Jurkat, Clone E6-1 (cell line): Measurements from ENCODE around the gene TUBD1.
"Not testable (repeated sequence)": the region's sequence is repeated elsewhere in the genome, so short reads cannot be mapped to it uniquely, and the experiment has no call there.

ENCODE experiments used
- DNase-seq: peaks from one replicate; pipeline ENCODE4 v3.0.0-alpha.2; 2011; ENCODE audit warnings: low read depth, low spot score
- H3K4me3 ChIP-seq: 2 replicates; pipeline ENCODE4 v1.5.1; 2011; ENCODE audit warnings: mild to moderate bottlenecking, low read length, control low read depth, moderate library complexity

The TUBD1 gene

DNA sequence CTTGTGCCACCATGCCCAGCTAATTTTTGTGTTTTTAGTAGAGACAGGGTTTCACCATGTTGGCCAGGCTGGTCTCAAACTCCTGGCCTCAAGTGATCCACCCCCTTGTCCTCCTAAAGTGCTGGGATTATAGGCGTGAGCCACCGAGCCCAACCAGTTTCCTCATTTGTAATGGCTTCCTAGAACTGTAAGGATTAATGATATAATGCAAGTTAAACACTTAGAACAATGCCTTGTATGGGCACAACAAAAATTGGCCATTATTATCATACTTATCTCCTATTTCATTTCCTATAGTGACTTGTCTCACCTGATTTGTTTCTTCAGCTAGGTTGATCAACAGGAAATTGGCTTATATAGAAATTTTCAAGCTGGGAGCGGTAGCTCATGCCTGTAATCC is 14.1 kb downstream of the TUBD1 start:
- H3K4me3 ChIP-seq: no peak overlapping the region
- DNase-seq: no peak

DNA sequence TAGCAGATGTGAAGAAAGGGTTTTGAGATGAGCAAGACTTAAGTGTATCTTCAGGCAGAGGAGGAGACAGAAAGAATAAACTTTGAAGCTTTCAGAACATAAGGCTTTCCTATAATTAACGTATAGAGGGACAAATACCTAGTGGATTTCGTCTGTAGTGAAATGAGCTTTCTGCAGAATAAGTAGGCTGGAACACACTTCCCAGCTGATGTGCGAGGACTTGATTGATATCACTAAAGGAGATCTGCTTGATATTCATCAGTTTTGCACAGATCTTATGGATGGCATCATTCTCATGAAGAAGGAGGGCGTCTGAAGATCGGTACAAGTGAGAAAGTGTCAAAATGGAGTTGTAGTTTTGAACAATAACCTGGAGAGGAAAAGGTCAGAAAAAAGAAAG is 14.8 kb downstream of the TUBD1 start:
- DNase-seq: no peak
- H3K4me3 ChIP-seq: no peak overlapping the region

DNA sequence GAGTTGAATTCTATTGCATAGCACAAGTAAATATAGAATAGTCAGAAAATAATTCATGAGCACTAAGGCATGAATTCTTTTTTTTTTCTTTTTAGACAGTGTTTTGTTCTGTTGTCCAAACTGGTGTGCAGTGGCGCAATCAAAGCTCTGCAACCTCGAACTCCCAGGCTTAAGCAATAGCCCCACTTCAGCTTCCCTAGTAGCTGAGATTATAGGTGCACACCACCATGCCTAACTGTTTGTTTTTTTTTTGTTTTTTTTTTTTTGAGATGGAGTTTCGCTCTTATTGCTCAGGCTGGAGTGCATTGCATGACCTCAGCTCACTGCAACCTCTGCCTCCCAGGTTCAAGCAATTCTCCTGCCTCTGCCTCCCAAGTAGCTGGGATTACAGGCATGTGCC is 16.6 kb downstream of the TUBD1 start:
- no peak for DNase-seq
- no peak overlapping the region for H3K4me3 ChIP-seq

DNA sequence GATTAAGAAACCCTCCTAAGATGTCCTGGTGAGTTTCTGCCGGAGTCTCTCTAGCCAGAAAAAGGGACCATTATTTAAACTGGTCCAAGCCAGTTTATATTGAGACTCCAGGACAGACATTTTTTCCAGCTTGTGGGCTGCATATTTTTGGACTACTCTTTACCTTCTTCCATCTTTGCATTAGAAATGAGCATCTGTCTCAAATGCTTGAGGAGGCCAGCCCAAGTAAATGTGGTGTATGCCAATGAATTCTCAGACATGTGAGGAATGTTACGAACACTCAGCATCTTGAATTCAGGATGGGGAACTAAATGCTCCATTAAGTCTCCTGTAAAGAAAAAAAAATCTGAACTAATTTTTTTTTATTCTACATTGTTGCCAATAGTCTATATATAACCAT is 18.4 kb downstream of the TUBD1 start:
- no peak for DNase-seq
- no peak overlapping the region for H3K4me3 ChIP-seq

DNA sequence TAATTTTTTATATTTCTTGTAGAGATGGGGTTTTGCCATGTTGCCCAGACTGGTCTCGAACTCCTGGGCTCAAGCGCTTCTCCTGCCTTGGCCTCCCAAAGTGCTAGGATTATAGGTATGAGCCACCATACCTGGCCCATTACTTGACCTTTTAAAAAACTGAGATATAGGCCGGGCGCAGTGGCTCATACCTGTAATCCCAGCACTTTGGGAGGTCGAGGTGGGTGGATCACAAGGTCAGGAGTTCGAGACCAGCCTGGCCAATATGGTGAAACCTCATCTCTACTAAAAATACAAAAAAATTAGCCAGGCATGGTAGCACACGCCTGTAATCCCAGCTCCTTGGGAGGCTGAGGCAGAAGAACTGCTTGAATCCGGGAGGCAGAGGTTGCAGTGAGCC is 19.3 kb downstream of the TUBD1 start:
- not testable (repeated sequence) for DNase-seq, H3K4me3 ChIP-seq

DNA sequence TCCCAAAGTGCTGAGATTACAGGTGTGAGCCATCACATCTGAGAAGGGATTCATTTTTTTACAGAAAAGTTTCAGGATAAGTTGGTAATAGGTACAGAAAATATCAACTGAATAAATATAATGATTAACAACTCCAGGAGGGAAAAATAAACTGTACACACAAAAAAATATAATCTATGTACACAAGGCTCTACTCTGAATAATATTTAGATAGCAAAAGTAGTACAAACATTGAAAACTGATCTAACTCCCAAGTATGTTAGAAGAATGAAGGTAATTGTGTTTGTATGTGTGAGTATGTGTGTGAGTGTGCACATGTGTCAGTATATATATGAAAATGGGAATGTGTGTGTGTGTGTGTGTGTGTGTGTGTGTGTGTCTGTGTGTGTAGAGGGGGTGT is 20.4 kb downstream of the TUBD1 start:
- no peak for DNase-seq
- H3K4me3 ChIP-seq: no peak overlapping the region

DNA sequence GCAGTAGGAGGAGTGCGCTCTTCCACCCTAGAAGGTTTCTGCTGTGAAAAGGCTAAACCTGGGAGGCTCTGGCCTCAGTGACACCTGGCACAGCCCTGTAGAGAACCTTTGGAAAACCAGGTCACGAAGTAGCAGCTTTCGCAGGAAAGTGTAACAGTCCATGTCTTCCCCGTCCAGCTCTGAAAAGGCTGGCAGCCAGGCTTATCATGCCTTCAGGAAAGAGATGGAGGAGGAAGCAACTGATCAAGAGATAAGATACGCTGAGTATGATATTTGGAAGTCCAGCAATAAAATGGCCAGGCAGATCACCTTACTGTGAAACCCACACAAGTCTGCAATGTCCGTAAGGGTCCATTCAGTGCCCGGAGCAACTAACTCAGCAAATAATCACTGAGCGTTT is 22.3 kb downstream of the TUBD1 start:
- DNase-seq: no peak
- H3K4me3 ChIP-seq: no peak overlapping the region

DNA sequence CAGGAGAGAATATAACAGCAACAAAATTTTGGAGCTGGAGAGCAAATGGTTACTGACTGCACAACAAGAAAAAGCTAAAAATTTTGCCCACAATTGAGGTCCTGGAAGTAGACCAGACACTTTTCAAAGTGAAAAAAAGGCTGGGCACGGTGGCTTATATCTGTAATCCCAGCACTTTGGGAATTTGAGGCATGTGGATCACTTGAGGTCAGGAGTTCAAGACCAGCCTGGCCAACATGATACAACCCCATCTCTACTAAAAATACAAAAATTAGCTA is 22.9 kb downstream of the TUBD1 start:
- no peak for DNase-seq
- no peak overlapping the region for H3K4me3 ChIP-seq

DNA sequence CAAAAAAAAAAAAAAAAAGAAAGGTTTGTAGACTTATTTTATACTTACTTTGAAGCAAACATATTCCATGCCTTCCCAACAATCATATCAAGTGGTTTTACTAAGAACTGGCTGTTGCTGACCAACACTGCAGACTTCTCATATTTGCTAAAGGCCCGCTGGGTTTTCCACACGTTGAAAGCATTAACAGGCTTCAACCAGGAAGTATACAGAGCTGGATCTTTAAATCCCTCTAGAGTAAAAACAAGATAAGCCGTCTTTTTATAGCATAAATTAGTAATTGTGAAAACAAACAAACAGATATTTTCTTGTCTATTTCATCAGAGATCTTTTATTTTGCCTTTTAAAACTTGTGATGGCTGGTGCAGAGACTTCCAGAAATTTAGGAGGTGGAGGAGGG is 29.1 kb downstream of the TUBD1 start:
- no peak for DNase-seq
- no peak overlapping the region for H3K4me3 ChIP-seq

DNA sequence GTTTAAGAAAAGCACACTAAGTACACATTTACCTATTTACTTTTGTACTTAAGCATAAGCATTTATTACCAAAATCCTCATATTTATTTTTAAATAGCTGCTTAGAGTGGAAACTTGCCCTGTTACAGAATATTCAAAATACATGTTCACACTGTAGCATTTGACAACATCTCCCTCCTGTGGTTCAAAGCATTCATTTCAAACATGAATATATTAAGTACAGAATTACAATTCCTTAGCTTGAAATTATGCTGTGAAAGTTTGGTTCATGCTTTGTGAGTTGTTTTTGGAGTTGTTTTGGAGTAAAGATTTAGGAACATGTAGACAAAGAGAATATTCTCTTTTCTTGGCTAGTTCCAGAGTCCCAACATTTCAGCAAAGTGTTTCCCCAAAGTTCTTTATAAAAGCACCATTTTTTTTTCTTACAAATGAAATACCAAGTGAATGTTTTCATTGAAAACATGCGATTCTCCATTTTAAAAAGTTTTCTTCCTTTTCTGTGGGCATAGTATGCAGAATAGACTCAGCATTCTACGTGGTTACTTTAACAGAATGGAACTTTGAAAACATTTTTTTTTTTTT is 33.2 kb downstream of the TUBD1 start:
- DNase-seq: no peak
- no peak overlapping the region for H3K4me3 ChIP-seq

DNA sequence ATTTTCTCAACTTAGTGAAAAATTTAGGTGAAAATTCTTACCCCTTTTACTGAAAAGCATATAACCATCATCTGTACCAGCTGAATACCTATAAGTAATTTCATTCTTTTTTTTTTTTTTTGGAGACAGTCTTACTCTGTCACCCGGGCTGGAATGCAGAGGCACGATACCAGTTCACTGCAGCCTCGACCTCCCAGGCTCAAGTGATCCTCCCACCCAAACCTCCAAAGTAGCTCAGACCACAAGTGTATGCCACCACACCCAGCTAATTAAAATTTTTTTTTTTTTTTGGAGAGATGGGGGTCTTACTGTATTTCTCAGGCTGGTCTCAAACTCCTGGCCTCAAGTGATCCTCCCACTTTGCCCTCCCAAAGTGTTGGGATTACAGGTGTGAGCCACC is 33.8 kb downstream of the TUBD1 start:
- DNase-seq: no peak
- no peak overlapping the region for H3K4me3 ChIP-seq

DNA sequence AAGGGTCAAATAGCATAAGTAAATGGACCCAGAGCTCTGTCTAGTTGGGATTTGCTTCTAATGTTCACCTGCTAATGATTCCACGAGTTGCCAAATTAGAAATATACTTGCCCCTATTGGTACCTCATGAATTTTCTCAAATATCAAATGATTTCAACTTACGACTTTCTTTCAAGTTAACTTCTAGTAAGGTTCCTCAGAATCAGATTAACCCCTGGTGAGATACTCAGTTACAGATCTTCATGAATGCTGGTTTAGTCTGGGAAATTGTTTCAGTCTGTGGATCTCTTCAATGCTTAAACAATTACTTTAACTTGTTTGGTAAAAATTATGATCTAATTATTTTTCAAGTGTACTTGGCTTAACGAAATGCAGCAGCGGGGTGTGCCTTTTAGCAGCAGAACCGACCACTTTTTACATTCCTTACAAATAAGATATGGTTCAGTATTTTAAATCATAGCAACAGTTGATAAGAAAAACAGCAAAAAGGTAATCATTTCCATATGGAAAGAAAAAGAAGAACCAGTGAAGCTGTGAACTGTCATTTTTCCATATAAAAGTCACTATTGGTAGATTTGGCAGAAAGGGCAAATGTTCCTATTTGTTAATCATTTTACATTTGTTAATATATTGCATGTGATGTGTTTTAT is 34.5 kb downstream of the TUBD1 start:
- H3K4me3 ChIP-seq: no peak overlapping the region
- no peak for DNase-seq

DNA sequence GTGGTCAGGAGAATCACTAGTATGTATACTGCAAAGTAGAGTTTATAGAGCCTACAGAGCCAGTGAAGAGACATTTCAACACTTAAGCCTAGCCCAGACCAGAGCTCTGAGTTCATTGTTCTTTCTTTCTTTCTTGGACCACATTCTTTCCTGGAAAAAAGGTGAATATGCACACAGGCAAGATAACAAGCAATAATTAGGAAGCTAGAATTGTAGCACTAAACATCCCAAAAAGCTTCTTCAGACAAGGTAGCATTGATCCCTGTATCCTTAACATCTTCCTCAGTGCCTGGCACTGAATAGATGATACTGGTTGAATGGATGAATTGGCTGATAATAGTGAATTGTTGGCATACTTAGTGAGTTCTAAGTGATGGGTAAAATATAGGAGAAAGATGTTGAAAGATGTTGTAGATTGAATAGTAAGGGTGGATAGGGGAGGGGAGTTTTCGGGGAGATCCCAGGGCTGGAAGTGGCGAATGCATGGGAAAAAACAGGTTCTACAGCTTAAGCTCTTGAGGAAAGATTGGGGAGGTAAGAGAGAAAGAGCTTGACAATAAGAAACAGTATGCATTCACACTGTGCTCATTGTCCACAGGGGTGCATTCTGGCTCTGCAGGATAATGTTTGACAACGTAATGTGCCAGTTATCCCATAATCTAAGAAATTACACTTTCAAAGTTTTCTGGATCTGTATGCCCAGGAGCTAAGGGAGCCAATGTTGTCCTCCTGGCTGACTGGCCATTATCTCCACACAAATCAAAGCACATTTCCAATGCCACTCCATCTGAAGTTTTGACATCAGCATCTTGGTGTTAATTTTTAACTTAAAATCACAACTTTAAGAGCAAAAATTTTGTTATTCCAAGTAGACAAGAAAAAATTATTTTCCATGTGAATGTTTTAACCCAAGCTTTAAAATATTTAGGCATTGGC is 35.6 kb downstream of the TUBD1 start:
- DNase-seq: no peak

DNA sequence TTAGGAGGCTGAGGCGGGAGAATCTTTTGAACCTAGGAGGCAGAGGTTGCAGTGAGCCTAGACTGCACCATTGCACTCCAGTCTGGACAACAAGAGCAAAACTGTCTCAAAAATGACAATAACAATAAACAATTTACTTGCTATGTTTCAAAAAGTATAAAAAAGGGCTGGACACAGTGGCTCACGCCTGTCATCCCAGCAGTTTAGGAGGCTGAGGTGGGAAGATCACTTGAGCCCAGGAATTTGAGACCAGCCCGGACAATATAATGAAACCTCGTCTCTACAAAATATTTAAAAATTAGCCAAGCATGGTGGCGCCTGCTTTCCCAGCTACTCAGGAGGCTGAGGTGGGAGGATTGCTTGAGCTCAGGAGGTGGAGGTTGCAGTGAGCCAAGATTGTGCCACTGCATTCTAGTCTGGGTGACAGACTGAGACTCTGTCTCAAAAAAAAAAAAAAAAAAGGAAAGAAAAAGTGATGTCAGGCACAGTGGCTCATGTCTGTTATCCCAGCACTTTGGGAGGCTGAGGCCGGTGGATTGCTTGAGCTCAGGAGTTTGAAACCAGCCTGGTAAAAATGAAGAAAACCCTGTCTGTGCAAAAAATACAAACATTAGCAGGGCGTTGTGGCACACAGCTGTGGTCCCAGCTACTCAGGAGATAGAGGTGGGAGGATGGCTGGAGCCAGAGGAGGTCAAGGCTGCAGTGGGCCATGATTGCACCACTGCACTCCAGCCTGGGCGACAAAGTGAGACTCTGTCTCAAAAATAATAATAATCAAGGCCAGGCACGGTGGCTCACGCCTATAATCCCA is 38.6 kb downstream of the TUBD1 start:
- DNase-seq: not testable (repeated sequence)

More for the DNA sequence above, 35.6 kb downstream of the TUBD1 start:
- H3K4me3 ChIP-seq: no peak overlapping the region

DNA sequence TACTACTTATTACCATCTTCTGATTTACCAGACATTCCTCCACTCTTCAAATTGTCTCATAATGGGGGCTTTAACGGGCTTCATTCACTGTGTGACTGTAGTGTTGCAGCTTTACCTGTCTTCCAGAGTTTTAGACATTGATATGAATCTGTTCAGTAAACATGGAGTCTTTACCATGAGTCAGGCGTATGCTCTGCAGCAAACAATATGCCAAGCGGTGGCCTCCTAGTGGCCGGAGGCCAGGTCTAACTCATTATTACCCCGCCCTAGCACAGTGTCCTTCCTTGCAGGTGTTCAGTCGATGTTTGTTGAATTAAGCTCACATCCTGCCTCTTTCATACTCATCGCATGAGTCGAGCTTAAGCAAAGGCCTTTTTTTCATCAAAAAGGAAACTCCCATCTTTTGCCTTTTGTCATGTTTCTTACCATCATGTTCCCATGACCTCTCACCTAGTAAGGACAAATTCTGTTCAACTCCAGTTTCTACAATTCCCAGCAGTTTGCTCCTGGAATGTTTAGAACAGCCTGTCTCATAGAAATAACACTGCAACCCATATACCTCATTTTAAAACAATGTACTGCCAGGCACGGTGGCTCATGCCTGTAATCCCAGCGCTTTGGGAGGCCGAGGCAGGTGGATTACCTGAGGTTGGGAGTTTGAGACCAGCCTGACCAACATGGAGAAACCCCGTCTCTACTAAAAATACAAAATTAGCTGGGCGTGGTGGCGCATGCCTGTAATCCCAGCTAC is 39.4 kb downstream of the TUBD1 start:
- DNase-seq: peak; percentile 50
- no peak overlapping the region for H3K4me3 ChIP-seq

More for the DNA sequence above, 38.6 kb downstream of the TUBD1 start:
- H3K4me3 ChIP-seq: not testable (repeated sequence)

DNA sequence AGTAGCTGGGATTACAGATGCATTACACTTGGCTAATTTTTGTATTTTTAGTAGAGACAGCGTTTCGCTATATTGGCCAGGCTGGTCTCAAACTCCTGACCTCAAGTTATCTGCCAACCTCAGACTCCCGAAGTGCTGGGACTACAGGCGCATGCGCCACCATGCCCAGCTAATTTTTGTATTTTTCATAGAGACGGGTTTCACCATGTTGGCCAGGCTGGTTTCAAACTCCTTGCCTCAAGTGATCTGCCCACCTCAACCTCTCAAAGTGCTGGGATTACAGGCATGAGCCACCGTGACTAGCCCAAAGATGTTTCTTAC is 39.9 kb downstream of the TUBD1 start:
- not testable (repeated sequence) for H3K4me3 ChIP-seq, DNase-seq

DNA sequence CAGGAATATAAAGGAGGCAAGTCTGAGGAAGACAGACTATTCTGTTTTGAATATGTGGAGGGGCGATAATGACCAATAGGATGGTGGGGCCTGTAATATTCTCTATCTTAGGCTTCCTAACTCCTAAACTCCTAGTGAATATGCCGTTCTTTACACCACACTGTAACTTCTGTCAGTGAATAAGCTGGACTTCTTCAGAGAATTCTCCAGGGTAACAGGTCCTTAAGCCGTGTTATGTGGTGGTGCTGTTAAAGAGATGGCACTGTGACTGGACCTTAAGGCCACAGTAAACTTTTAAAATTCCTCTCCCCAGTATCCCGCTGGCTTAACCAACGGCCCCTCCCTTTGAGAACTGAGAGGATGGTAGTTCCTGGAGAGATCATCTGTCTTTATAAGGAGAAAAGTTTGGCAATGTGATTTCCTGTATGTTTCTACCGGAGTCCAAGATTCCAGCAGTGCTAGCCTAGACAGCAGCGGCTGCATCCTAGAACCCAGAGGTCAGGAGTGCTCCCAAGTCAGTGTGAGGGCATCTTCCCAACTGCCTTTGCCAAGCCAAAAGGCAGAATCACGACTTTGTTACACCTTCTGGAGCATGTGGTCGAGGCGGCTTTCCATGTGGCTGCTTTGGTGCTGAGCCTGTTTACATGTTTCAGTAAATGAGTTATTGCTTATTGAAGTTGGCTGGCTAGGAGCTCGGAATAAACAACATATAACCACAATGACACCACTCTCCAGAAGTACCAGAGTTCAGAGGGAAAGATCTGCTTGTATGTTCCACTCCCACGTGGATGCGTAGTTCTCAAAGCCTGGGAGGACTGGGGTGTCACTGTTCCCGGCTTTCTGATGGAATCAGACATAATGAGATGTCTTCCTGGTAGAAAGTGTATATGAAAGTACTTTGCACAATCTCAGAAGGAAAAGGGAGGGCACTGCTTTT is 41.0 kb downstream of the TUBD1 start:
- no peak for DNase-seq
- H3K4me3 ChIP-seq: no peak overlapping the region

DNA sequence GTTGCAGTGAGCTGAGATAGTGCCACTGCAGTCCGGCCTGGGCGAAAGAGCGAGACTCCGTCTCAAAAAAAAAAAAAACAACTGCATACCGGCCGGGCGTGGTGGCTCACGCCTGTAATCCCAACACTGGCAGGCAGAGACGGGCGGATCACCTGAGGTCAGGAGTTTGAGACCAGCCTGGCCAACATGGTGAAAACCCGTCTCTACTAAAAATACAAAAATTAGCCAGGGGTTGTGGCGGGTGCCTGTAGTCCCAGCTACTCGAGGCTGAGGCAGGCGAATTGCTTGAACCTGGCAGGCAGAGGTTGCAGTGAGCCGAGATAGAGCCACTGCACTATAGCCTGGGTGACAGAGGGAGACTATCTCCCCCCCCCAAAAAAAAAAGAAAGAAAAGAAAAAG is 42.4 kb downstream of the TUBD1 start:
- H3K4me3 ChIP-seq, DNase-seq: not testable (repeated sequence)
